Hepatocyte (in vitro differentiated cells): ENCODE results near the gene ITPRIPL1.

Experiments used
- EZH2 ChIP-seq: fragments of 200-600 bp; sonication (generic); IDR thresholded peaks from 2 replicates; pipeline ENCODE4 v1.6.1; 2016; ENCODE audit warnings: antibody characterized with exemption, mild to moderate bottlenecking, borderline replicate concordance
- TF ChIP-seq, protein P1 (sequence below): fragments of 200-600 bp; sonication (generic); IDR thresholded peaks from 2 replicates; pipeline ENCODE4 v1.5.1; 2016; ENCODE audit warnings: antibody characterized with exemption, mild to moderate bottlenecking; ENCODE audit not compliant: poor library complexity

DNA sequence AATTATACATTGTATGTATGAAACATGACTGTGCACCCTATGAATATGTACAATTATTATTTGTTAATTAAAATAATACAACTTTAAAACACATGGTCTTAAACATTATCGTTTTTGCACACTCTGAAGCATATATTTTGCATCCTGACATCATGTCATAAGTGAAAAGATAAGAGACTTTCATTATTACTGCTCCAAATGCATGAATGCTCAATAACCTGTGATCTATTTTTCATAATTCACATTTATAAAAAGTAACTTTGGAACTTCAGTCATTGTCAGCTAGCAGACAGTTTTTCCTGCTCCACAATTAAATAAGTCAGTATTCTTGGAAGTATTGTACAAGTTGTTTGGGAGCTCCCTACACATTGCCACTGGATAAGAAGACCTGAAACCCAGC is 1.3 kb upstream of the ITPRIPL1 start:
- TF ChIP-seq, protein P1, sequence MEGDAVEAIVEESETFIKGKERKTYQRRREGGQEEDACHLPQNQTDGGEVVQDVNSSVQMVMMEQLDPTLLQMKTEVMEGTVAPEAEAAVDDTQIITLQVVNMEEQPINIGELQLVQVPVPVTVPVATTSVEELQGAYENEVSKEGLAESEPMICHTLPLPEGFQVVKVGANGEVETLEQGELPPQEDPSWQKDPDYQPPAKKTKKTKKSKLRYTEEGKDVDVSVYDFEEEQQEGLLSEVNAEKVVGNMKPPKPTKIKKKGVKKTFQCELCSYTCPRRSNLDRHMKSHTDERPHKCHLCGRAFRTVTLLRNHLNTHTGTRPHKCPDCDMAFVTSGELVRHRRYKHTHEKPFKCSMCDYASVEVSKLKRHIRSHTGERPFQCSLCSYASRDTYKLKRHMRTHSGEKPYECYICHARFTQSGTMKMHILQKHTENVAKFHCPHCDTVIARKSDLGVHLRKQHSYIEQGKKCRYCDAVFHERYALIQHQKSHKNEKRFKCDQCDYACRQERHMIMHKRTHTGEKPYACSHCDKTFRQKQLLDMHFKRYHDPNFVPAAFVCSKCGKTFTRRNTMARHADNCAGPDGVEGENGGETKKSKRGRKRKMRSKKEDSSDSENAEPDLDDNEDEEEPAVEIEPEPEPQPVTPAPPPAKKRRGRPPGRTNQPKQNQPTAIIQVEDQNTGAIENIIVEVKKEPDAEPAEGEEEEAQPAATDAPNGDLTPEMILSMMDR: no peak
- TF ChIP-seq EZH2: no peak
